HG02885 (cell line): ENCODE data around the gene BCAS2.
"Not testable (repeated sequence)": the region's sequence is repeated elsewhere in the genome, so short reads cannot be mapped to it uniquely, and the experiment has no call there.

Experiments
- ATAC-seq: cut with Tn5 transposase; IDR thresholded peaks from one replicate; pipeline ENCODE4 v1.9.1; 2021; ENCODE audit warnings: mild to moderate bottlenecking; ENCODE audit not compliant: unreplicated experiment, poor library complexity

BCAS2 gene

DNA sequence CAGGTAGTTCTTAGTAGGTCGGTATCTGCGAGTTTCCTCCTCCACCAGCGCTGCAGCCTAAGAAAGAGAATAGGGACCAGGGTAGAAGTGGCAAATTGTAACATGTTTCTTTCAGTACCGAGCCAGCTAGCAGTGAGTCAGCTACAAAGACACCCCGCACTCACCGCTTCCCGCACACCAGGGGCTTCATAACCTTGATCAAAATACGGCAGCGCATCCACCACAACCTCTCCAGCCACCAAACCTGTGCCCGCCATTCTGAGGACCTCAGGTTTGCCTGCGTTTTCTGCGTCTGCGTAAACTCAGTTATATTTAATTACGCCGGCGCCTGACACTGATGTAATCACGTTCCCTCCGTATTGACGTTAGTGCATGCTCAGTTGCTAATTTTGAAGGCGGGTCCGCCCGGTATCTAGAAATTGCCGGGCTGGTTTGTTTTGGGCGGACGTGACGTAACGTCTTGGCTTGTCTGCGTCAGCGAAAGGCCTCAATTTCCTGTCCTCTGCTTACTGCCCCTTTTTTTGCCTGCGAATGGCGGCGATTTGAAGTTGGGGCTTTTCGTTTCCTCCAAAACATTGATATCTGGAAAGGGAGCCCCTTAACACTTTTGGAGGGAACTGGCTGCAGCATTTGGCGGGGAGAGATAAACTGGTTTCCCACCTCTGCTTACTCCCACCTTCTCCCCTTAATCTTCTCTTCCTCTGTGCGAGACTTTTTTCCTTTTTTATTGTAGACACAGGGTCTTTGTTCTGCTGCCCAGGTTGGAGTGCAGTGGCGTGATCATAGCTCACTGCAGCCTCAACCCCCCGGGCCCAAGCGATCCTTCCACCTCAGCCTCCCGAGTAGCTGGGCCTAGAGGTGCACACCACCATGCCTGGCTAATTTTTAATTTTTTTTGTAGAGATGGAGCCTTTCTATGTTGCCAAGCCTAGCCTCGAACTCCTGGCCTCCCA, at the start of gene BCAS2:
TSS of gene BCAS2 (minus strand) at position 281 of the 953 bp plus-strand sequence. CDS start at position 257, 24 bp downstream.
- ATAC-seq = peak; percentile 99

DNA sequence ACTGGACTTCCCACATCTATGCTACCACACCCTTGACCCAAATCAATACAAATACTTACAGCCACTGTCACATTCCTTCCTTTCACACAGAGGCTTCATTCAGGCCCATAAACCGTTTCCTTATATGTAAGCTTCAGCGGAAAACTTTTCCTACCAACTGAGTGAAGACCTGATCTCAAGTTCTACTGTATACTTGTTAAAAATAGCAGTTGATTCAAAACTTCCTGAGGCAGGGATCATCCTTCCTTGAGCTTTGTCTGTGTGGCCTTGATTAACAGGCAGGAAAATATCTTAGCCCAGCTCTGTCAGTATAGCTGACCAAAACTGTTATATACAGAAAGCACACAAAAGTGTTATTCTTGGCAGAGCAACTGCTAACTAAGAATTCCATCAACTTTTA, 45.7 kb upstream of the BCAS2 start:
- no peak for ATAC-seq

GRCh38 chr1:114623364-114623763, 41.9 kb upstream of the BCAS2 start:
- no peak for ATAC-seq

DNA sequence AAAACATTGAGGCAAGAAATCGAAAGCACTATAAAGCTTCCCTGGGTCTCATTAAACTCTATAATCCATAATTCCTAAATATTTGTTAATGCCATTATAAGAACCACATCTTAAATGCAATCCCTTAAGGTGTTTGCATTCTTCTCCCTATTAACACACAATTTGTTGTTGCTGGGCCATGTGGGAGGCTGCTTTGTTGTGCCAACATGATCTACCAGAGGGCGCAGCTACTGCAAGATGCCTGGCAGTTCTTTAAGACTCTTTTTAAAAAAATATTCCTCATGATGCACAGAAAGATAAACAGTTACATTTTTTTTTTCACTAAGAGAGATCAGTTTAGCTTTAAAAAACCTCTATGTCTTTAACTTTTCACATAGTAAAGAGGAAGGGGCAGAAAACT, 39.0 kb upstream of the BCAS2 start:
- ATAC-seq = no peak

- ATAC-seq = no peak
These were observed 37.2 kb upstream of the BCAS2 start for GRCh38 chr1:114618606-114619005.

DNA sequence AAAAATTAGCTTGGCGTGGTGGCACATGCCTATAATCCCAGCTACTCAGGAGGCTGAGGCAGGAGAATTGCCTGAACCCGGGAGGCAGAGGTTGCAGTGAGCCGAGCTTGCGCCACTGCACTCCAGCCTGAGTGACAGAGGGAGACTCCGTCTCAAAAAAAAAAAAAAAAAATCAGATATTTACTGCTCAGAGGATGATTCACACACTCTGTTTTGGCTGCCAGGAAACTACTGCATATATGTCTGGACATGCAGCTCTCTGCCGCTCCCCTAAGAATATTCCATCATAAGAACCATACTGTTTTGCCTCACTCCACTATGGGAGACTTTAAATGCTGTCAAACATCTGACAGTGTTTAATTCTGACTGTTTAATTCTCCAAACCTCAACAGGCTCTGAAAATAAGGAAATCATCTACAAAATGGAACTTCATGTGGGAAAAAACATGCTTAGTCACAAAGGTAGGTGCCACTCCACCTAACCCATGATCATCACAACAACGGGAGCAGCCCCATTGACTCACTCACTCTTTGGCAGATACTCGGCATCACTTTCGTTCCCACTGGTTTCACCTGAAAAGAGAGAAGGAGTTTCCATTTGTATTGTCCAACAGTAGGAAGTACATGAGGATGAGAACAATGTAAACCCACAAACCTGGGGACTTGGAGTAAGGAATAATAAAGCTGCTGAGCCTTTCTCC, 29.3 kb upstream of the BCAS2 start:
- ATAC-seq = no peak

DNA sequence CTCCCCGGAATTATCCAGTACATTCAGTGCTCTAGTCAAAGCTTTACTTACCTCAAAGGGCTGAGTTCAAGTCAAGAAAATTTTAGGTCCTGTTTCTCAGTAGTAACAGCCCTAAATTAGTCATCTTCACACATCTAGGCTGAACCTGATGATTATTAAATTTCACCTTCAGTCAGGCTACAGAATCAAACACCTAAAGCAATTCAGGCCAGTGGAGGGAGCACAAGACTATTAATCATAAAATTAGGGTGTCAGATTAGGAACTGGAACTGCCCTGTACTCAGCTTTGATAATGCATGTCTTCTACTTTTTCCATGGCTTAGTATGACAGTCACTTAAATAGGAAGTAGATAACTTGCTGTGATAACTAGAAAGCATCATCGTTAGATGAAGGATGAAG, 28.4 kb upstream of the BCAS2 start:
- ATAC-seq = no peak

- ATAC-seq = no peak
These were observed 27.6 kb upstream of the BCAS2 start for GRCh38 chr1:114609026-114609425.

- ATAC-seq = no peak
These were observed 25.8 kb upstream of the BCAS2 start for GRCh38 chr1:114607223-114607622.

- ATAC-seq = no peak
These were observed 16.5 kb upstream of the BCAS2 start for GRCh38 chr1:114597949-114598348.

DNA sequence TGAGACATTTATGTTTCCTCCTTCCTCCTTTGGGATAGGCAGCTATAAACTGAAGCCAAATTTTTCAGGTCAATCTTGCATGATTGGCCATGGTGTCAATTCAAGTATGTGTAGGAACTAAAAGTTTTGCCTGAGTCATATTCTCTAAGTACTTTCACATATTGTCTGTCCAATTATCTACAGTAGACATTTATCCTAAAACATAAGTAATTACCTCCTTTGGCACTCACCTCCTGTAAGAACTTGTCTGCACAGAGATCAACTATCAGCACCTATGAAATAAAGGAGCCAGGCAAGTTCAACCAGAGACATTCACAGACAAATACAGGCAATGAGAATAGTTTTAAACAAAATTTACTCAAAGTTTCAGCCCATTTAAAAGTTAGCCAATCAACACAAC, 14.2 kb upstream of the BCAS2 start:
- no peak for ATAC-seq

DNA sequence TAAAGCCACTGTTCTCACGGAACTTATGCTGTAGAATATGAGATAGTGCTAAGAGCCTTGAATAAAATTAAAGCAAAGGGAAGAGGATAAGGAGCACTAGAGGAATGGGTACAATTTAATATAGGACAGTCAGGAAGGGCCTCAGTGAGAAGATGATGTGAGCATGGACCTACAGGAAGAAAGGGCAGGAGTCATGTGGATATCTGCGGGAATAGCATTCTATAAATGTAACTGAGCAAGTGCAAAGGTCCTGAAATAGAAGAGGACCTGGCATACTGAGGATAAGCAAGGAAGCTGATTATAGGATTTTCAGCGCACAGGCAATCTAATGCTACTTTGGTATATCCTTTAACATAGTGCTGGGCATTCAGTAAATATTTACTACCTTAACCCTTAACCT, 12.6 kb upstream of the BCAS2 start:
- no peak for ATAC-seq

- ATAC-seq = no peak
These were observed 7.7 kb upstream of the BCAS2 start for GRCh38 chr1:114589122-114589521.

- no peak for ATAC-seq
These were observed 6.8 kb upstream of the BCAS2 start for GRCh38 chr1:114588196-114588689.

- no peak for ATAC-seq
These were observed 6.0 kb upstream of the BCAS2 start for GRCh38 chr1:114587203-114587991.

DNA sequence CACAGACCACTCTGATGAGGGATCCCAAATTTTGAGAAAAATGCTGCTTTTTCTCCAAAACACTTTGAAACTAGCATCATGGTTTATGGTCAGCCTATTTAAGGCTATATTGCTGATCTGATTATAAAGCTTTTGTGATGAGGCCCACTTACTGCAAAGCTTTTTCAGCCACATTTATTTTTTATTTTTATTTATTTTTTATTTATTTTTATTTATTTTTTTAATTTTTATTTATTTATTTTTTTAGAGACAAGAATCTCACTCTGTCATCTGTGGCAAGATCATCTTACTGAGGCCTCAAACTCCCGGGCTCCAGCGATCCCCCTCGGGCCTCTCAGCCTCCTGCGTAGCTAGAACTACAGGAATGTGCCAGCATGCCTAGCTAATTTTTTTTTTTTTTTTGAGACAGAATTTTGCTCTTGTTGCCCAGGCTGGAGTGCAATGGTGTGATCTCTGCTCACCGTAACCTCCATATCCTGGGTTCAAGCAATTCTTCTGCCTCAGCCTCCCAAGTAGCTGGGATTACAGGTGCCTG, 5.2 kb upstream of the BCAS2 start:
- ATAC-seq = no peak

GRCh38 chr1:114585231-114585630, 3.8 kb upstream of the BCAS2 start:
- no peak for ATAC-seq

GRCh38 chr1:114574365-114574764, 7.0 kb downstream of the BCAS2 start:
- ATAC-seq = no peak

DNA sequence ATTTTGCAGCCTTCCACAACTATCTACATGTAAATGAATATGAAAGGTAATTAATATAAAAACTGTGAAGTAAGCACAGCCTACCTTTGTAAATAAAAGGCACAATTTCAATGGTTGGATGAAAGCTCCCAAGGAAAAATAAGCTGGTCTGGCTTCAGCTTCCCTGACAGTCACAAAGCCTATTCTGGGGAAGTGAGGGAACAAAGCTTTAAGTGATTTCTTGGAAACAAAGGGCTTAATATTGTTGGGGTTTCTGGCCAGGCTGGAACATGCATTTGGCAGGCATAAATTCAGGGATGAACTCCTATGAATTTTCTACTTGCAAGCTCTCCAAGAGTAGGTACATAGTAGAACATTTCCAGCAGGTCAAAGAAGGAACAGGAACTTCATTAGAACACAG, 17.3 kb downstream of the BCAS2 start:
- ATAC-seq = no peak

DNA sequence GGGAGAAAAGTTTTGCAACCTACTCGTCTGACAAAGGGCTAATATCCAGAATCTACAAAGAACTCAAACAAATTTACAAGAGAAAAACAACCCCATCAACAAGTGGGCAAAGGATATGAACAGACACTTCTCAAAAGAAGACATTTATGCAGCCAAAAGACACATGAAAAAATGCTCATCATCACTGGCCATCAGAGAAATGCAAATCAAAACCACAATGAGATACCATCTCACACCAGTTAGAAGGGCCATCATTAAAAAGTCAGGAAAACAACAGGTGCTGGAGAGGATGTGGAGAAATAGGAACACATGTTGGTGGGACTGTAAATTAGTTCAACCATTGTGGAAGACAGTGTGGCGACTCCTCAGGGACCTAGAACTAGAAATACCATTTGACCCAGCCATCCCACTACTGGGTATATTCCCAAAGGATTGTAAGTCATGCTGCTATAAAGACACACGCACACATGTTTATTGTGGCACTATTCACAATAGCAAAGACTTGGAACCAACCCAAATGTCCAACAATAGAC, 18.4 kb downstream of the BCAS2 start:
- ATAC-seq = not testable (repeated sequence)
